ENCODE measurements around the gene CCDC136. TPM values are rescaled to one million over a fixed set of nuclear protein-coding genes. Genes with fewer than 3 reads are reported as not detected.

The CCDC136 gene
- total RNA-seq, 1 experiment from 2014 or later = 31.1 TPM

- no peak overlapping the region for H3K4me2 ChIP-seq (ENCODE audit: insufficient read depth, insufficient read length, low read length)
- H2BK12ac ChIP-seq (ENCODE audit: insufficient read length, low read depth, low read length) = no peak overlapping the region
- H3K79me1 ChIP-seq (ENCODE audit: insufficient read depth, low read depth, low read length, poor library complexity, severe bottlenecking) = no peaks in the 10 kb centered on the region
- no peak overlapping the region for H3K27ac ChIP-seq (ENCODE audit: insufficient read length, low read depth, low read length)
- no peak overlapping the region for H3K14ac ChIP-seq (ENCODE audit: insufficient read depth, low read length)
- no peak overlapping the region for H3K4me3 Mint-ChIP-seq
- H3K23ac ChIP-seq (ENCODE audit: insufficient read length, low read depth, low read length) = no peak overlapping the region
- H3K79me2 ChIP-seq (ENCODE audit: insufficient read depth, low read length) = no peaks in the 10 kb centered on the region
- H4K91ac ChIP-seq (ENCODE audit: insufficient read length, low read depth, low read length) = no peak overlapping the region
- H3T11ph ChIP-seq (ENCODE audit: low read length) = no peak overlapping the region
- H2BK15ac ChIP-seq (ENCODE audit: low read depth, low read length) = no peak overlapping the region
- H3K18ac ChIP-seq (ENCODE audit: insufficient read length, low read depth, low read length) = no peak overlapping the region
- H3K23me2 ChIP-seq (ENCODE audit: insufficient read length, low read depth, low read length, poor library complexity, severe bottlenecking) = no peaks in the 10 kb centered on the region
- no peak overlapping the region for H3K56ac ChIP-seq (ENCODE audit: insufficient read length, low read depth, low read length)
- H3K27me3 Mint-ChIP-seq (ENCODE audit: low read depth) = no peaks in the 10 kb centered on the region
- H3K4me1 ChIP-seq (ENCODE audit: insufficient read depth, low read length) = 0 out of 2 replicates have a peak, but pooled peaks cover 3% of the 10 kb centered on the region
- H3K9me3 ChIP-seq (ENCODE audit: control insufficient read depth, low read depth, low read length) = no peaks in the 10 kb centered on the region
- H3K4me1 Mint-ChIP-seq = peaks cover 0 to 6% of the 10 kb centered on the region in 2 experiments; a peak in 3 of 4 replicates
- H2AFZ ChIP-seq (ENCODE audit: low read length) = no peak overlapping the region
- H2BK120ac ChIP-seq (ENCODE audit: low read depth, low read length, poor library complexity, severe bottlenecking) = no peak overlapping the region
- no peaks in the 10 kb centered on the region for H4K20me1 ChIP-seq (ENCODE audit: control insufficient read depth, insufficient read depth, insufficient read length)
- H3K27ac Mint-ChIP-seq = no peak overlapping the region
- H2AK5ac ChIP-seq (ENCODE audit: insufficient read length, low read length) = no peak overlapping the region
- no peaks in the 10 kb centered on the region for H3K9me3 Mint-ChIP-seq
- WGBS (ENCODE audit: extremely low coverage, insufficient read length, low lambda C conversion rate) = no CpG with 5 or more reads among the region's 3 CpGs
- no peak overlapping the region for H3K9ac ChIP-seq (ENCODE audit: extremely low read depth, insufficient read length, low read length)
- H4K5ac ChIP-seq (ENCODE audit: insufficient read length, low read depth, low read length) = no peak overlapping the region
- no peak for DNase-seq
- H3K36me3 Mint-ChIP-seq (ENCODE audit: insufficient read depth in 1 of 3, low read depth in 3 of 3) = peaks cover 11 to 47% (median 22%) of the 10 kb centered on the region in 3 experiments
- H3K27me3 ChIP-seq (ENCODE audit: insufficient read depth, low read length) = no peaks in the 10 kb centered on the region
- no peak overlapping the region for H4K8ac ChIP-seq (replicated peaks; ENCODE audit: insufficient read length, low read depth, low read length)
- H3K4ac ChIP-seq (ENCODE audit: low read depth, low read length) = no peak overlapping the region
- no peak overlapping the region for H2BK20ac ChIP-seq (ENCODE audit: low read depth, low read length, poor library complexity, severe bottlenecking)
- H2BK5ac ChIP-seq (ENCODE audit: insufficient read length, low read length) = no peak overlapping the region
- TF ChIP-seq CTCF (conservative IDR thresholded peaks at IDR 0.05) = no peak
These were observed 19.2 kb downstream of the CCDC136 start for GRCh38 chr7:128810997-128811396.
